HepG2 (cell line): ENCODE measurements around the gene PIEZO2. TPM values are rescaled to one million over a fixed set of nuclear protein-coding genes. Genes with fewer than 3 reads are reported as not detected.
A peak's percentile ranks its signal among the peaks of the same experiment; 100 is the strongest.

Experiments used
- BORCS8-MEF2B ChIP-seq: sonication (generic); formaldehyde crosslinking; IDR thresholded peaks from 2 replicates; pipeline ENCODE4 v1.8.0; 2022; ENCODE audit warnings: mild to moderate bottlenecking, missing genetic modification reagents
- CBFB ChIP-seq: sonication (generic); formaldehyde crosslinking; IDR thresholded peaks from 2 replicates; pipeline ENCODE4 v1.4.0; 2020; ENCODE audit warnings: missing genetic modification reagents
- CREBL2 ChIP-seq: sonication (generic); formaldehyde crosslinking; IDR thresholded peaks from 2 replicates; pipeline ENCODE4 v1.8.1; 2023; ENCODE audit warnings: missing genetic modification reagents, mild to moderate bottlenecking, borderline replicate concordance
- DBP ChIP-seq: sonication (generic); formaldehyde crosslinking; IDR thresholded peaks from 2 replicates; pipeline ENCODE4 v1.4.0; 2020; ENCODE audit warnings: missing genetic modification reagents; ENCODE audit errors: not compliant biosample characterization
- FOXK1 ChIP-seq: sonication (generic); formaldehyde crosslinking; IDR thresholded peaks from 2 replicates; pipeline ENCODE4 v1.4.0; 2020; ENCODE audit warnings: low read depth, missing genetic modification reagents, borderline replicate concordance
- HES4 ChIP-seq: sonication (generic); formaldehyde crosslinking; IDR thresholded peaks from 2 replicates; pipeline ENCODE4 v1.9.0; 2021; ENCODE audit warnings: mild to moderate bottlenecking, missing genetic modification reagents, borderline replicate concordance
- HNF1B ChIP-seq: sonication (generic); formaldehyde crosslinking; IDR thresholded peaks from 2 replicates; pipeline ENCODE4 v1.5.1; 2020; ENCODE audit warnings: mild to moderate bottlenecking, moderate library complexity, missing genetic modification reagents
- HOXD1 ChIP-seq: sonication (generic); formaldehyde crosslinking; IDR thresholded peaks from 2 replicates; pipeline ENCODE4 v1.5.0; 2020; ENCODE audit warnings: missing genetic modification reagents
- RFX3 ChIP-seq: IDR thresholded peaks from 2 replicates; pipeline ENCODE4 v1.6.1; 2016; ENCODE audit warnings: missing biosample characterization, missing genetic modification reagents
- SKIL ChIP-seq: sonication (generic); formaldehyde crosslinking; IDR thresholded peaks from 2 replicates; pipeline ENCODE4 v1.8.0; 2022; ENCODE audit warnings: missing genetic modification reagents, mild to moderate bottlenecking, moderate library complexity, borderline replicate concordance
- ZBTB1 ChIP-seq: sonication (generic); formaldehyde crosslinking; IDR thresholded peaks from 2 replicates; pipeline ENCODE4 v1.4.0; 2020; ENCODE audit warnings: missing genetic modification reagents, borderline replicate concordance
- ZNF33A ChIP-seq: sonication (generic); formaldehyde crosslinking; IDR thresholded peaks from 2 replicates; pipeline ENCODE4 v1.5.1; 2020; ENCODE audit warnings: missing genetic modification reagents, mild to moderate bottlenecking, moderate library complexity, borderline replicate concordance
- ZNF343 ChIP-seq: sonication (generic); formaldehyde crosslinking; IDR thresholded peaks from 2 replicates; pipeline ENCODE4 v1.4.0; 2020; ENCODE audit warnings: mild to moderate bottlenecking, missing genetic modification reagents
- ZNF414 ChIP-seq: sonication (generic); formaldehyde crosslinking; IDR thresholded peaks from 2 replicates; pipeline ENCODE4 v1.5.0; 2020; ENCODE audit warnings: missing genetic modification reagents
- ZNF605 ChIP-seq: sonication (generic); formaldehyde crosslinking; IDR thresholded peaks from 2 replicates; pipeline ENCODE4 v1.8.0; 2022; ENCODE audit warnings: mild to moderate bottlenecking, missing genetic modification reagents
- ZNF720 ChIP-seq: sonication (generic); formaldehyde crosslinking; IDR thresholded peaks from 2 replicates; pipeline ENCODE4 v1.4.0; 2020; ENCODE audit warnings: missing genetic modification reagents
- polyA plus RNA-seq, 8 experiments: library from polyadenylated mRNA; depleted of rRNA in 3 of 8; stranded (reverse) in 7 of 8; unstranded in 1 of 8; fragments of >200 nt; fragmentation: Illumina TruSeq in 4 of 8; extraction: Trizol in 4 of 8; gene quantifications; 2 replicates each; pipeline versions ENCODE4 v1.2.1 to v1.2.3, GENCODE V29; 2011 to 2016; ENCODE audit warnings: low read depth in 4 of 8, missing spikeins in 1 of 8, mixed read lengths in 1 of 8; ENCODE audit not compliant: insufficient read depth in 1 of 8
- total RNA-seq, 5 experiments: library from RNA; depleted of rRNA; stranded (reverse); fragments of >200 nt; fragmentation: Illumina TruSeq; extraction: Trizol; gene quantifications; 2 replicates each; pipeline ENCODE4 v1.2.3, GENCODE V29; 2016; ENCODE audit warnings: low read depth in 1 of 5

PIEZO2 gene
- total and polyA plus RNA-seq, 2 of the 13 experiments (the other 11 are each of a cell fraction or from before 2014, with no cell fraction given) = 15.2 to 27.2 TPM

GRCh38 chr18:11148680-11149440 lies 509 bp downstream of the PIEZO2 start (continued):
- no peak for TF ChIP-seq HOXD1 (CRISPR knock-in tag)
- no peak for TF ChIP-seq CREBL2 (CRISPR knock-in tag)
- TF ChIP-seq FOXK1 (CRISPR knock-in tag) = no peak
- no peak for TF ChIP-seq HNF1B
- no peak for TF ChIP-seq ZNF33A (CRISPR knock-in tag)
- no peak for TF ChIP-seq ZBTB1 (CRISPR knock-in tag)
- TF ChIP-seq SKIL = no peak
- 0 out of 2 replicates have a peak, but pooled peaks have one; percentile 51 for TF ChIP-seq ZNF414
- TF ChIP-seq BORCS8-MEF2B (CRISPR knock-in tag) = 0 out of 2 replicates have a peak, but pooled peaks have one; percentile 1
- TF ChIP-seq ZNF343 = no peak
- TF ChIP-seq DBP (CRISPR knock-in tag) = no peak
- no peak for TF ChIP-seq CBFB
- no peak for TF ChIP-seq ZNF720 (CRISPR knock-in tag)
- no peak for TF ChIP-seq RFX3 (CRISPR knock-in tag)
- peak; percentile 5; the same call in 1 of the 2 replicates for TF ChIP-seq HES4
- TF ChIP-seq ZNF605 (CRISPR knock-in tag) = no peak
